Activated naive CD4-positive, alpha-beta T cell treated with anti-CD3 and anti-CD28 coated beads, Interleukin-2, amount 50 U/mL, for 24 hours (primary cell): Measurements from ENCODE around the gene VAC14.

ENCODE experiments used
- H3K27ac Mint-ChIP-seq: one replicate; pipeline ENCODE4 v1.8.0; 2021; ENCODE audit warnings: mild to moderate bottlenecking, mixed read lengths
- H3K27me3 Mint-ChIP-seq: one replicate; pipeline ENCODE4 v1.8.0; 2021; ENCODE audit warnings: mixed read lengths
- H3K36me3 Mint-ChIP-seq: one replicate; pipeline ENCODE4 v1.8.0; 2021; ENCODE audit warnings: mixed read lengths
- H3K4me1 Mint-ChIP-seq: one replicate; pipeline ENCODE4 v1.8.0; 2021; ENCODE audit warnings: mixed read lengths
- H3K4me3 Mint-ChIP-seq: one replicate; pipeline ENCODE4 v1.8.0; 2021; ENCODE audit warnings: mild to moderate bottlenecking, mixed read lengths
- H3K9me3 Mint-ChIP-seq: one replicate; pipeline ENCODE4 v1.8.0; 2021; ENCODE audit warnings: mixed read lengths

VAC14 gene

GRCh38 chr16:70730944-70731343, 70.0 kb downstream of the VAC14 start:
- H3K27ac Mint-ChIP-seq: no peak overlapping the region
- H3K9me3 Mint-ChIP-seq: no peaks in the 10 kb centered on the region
- no peaks in the 10 kb centered on the region for H3K27me3 Mint-ChIP-seq
- H3K36me3 Mint-ChIP-seq: peaks cover 13% of the 10 kb centered on the region
- no peak overlapping the region for H3K4me3 Mint-ChIP-seq
- peaks cover under 1% of the 10 kb centered on the region for H3K4me1 Mint-ChIP-seq

- Mint-ChIP-seq H3K9me3 (no peaks in the 10 kb centered on the region), H3K4me3 (no peak overlapping the region), H3K27me3 (no peaks in the 10 kb centered on the region), H3K36me3 (peaks cover 13% of the 10 kb centered on the region), H3K27ac (no peak overlapping the region), H3K4me1 (no peaks in the 10 kb centered on the region)
These were observed 70.9 kb downstream of the VAC14 start for GRCh38 chr16:70730031-70730430.

GRCh38 chr16:70729292-70729691, 71.7 kb downstream of the VAC14 start:
- H3K4me3 Mint-ChIP-seq: no peak overlapping the region
- no peaks in the 10 kb centered on the region for H3K4me1 Mint-ChIP-seq
- H3K27me3 Mint-ChIP-seq: no peaks in the 10 kb centered on the region
- H3K36me3 Mint-ChIP-seq: peaks cover 13% of the 10 kb centered on the region
- no peaks in the 10 kb centered on the region for H3K9me3 Mint-ChIP-seq
- H3K27ac Mint-ChIP-seq: no peak overlapping the region

GRCh38 chr16:70728150-70728549, 72.8 kb downstream of the VAC14 start:
- Mint-ChIP-seq H3K27me3 (no peaks in the 10 kb centered on the region), H3K27ac (no peak overlapping the region), H3K36me3 (peaks cover 13% of the 10 kb centered on the region), H3K4me3 (no peak overlapping the region), H3K4me1 (no peaks in the 10 kb centered on the region), H3K9me3 (no peaks in the 10 kb centered on the region)

GRCh38 chr16:70726892-70727361, 74.0 kb downstream of the VAC14 start:
- Mint-ChIP-seq H3K36me3 (peaks cover 18% of the 10 kb centered on the region), H3K27me3 (no peaks in the 10 kb centered on the region), H3K9me3 (no peaks in the 10 kb centered on the region), H3K4me3 (no peak overlapping the region), H3K4me1 (no peaks in the 10 kb centered on the region), H3K27ac (no peak overlapping the region)

GRCh38 chr16:70725912-70726828, 74.8 kb downstream of the VAC14 start:
- no peaks in the 10 kb centered on the region for H3K4me1 Mint-ChIP-seq
- no peak overlapping the region for H3K27ac Mint-ChIP-seq
- no peaks in the 10 kb centered on the region for H3K27me3 Mint-ChIP-seq
- H3K4me3 Mint-ChIP-seq: no peak overlapping the region
- peaks cover 20% of the 10 kb centered on the region for H3K36me3 Mint-ChIP-seq
- H3K9me3 Mint-ChIP-seq: no peaks in the 10 kb centered on the region

- H3K27ac Mint-ChIP-seq: no peak overlapping the region
- no peak overlapping the region for H3K4me3 Mint-ChIP-seq
- H3K4me1 Mint-ChIP-seq: no peaks in the 10 kb centered on the region
- H3K9me3 Mint-ChIP-seq: no peaks in the 10 kb centered on the region
- peaks cover 24% of the 10 kb centered on the region for H3K36me3 Mint-ChIP-seq
- H3K27me3 Mint-ChIP-seq: no peaks in the 10 kb centered on the region
These were observed 75.7 kb downstream of the VAC14 start for GRCh38 chr16:70725024-70725911.

- H3K27ac Mint-ChIP-seq: no peak overlapping the region
These were observed 76.6 kb downstream of the VAC14 start for GRCh38 chr16:70724146-70725023.

GRCh38 chr16:70723740-70724145, 77.2 kb downstream of the VAC14 start:
- Mint-ChIP-seq H3K4me1 (no peaks in the 10 kb centered on the region), H3K27me3 (no peaks in the 10 kb centered on the region), H3K27ac (no peak overlapping the region), H3K4me3 (no peak overlapping the region), H3K36me3 (peaks cover 27% of the 10 kb centered on the region), H3K9me3 (no peaks in the 10 kb centered on the region)

More at GRCh38 chr16:70724146-70725023, 76.6 kb downstream of the VAC14 start:
- H3K4me3 Mint-ChIP-seq: no peak overlapping the region
- H3K9me3 Mint-ChIP-seq: no peaks in the 10 kb centered on the region
- H3K4me1 Mint-ChIP-seq: no peaks in the 10 kb centered on the region
- H3K27me3 Mint-ChIP-seq: no peaks in the 10 kb centered on the region
- peaks cover 26% of the 10 kb centered on the region for H3K36me3 Mint-ChIP-seq

- Mint-ChIP-seq H3K9me3 (no peaks in the 10 kb centered on the region), H3K27me3 (no peaks in the 10 kb centered on the region), H3K4me3 (no peak overlapping the region), H3K36me3 (peaks cover 27% of the 10 kb centered on the region), H3K4me1 (no peaks in the 10 kb centered on the region), H3K27ac (no peak overlapping the region)
These were observed 79.6 kb downstream of the VAC14 start for GRCh38 chr16:70721202-70721963.

- Mint-ChIP-seq H3K9me3 (no peaks in the 10 kb centered on the region), H3K4me1 (no peaks in the 10 kb centered on the region), H3K36me3 (peaks cover 27% of the 10 kb centered on the region), H3K4me3 (no peak overlapping the region), H3K27ac (no peak overlapping the region), H3K27me3 (no peaks in the 10 kb centered on the region)
These were observed 80.3 kb downstream of the VAC14 start for GRCh38 chr16:70720425-70721201.

- Mint-ChIP-seq H3K9me3 (no peaks in the 10 kb centered on the region), H3K27me3 (no peaks in the 10 kb centered on the region), H3K36me3 (peaks cover 22% of the 10 kb centered on the region), H3K27ac (no peak overlapping the region), H3K4me3 (no peak overlapping the region), H3K4me1 (no peaks in the 10 kb centered on the region)
These were observed 83.9 kb downstream of the VAC14 start for GRCh38 chr16:70717065-70717464.

GRCh38 chr16:70715860-70716357, 85.0 kb downstream of the VAC14 start:
- Mint-ChIP-seq H3K9me3 (no peaks in the 10 kb centered on the region), H3K27ac (no peak overlapping the region), H3K4me3 (no peak overlapping the region), H3K27me3 (no peaks in the 10 kb centered on the region), H3K4me1 (no peaks in the 10 kb centered on the region), H3K36me3 (peaks cover 21% of the 10 kb centered on the region)
